OCI-M2 (cell line): ENCODE data around the gene CNKSR3.

Experiments used
- DNase-seq: peaks from one replicate; lab custom pipeline; 2025; ENCODE audit not compliant: unreplicated experiment; lab: John Stamatoyannopoulos, UW

CNKSR3 gene

GRCh38 chr6:154388803-154389202, 121.7 kb downstream of the CNKSR3 start:
- DNase-seq = no peak

- DNase-seq = no peak
These were observed 123.4 kb downstream of the CNKSR3 start for GRCh38 chr6:154386848-154387717.

DNA sequence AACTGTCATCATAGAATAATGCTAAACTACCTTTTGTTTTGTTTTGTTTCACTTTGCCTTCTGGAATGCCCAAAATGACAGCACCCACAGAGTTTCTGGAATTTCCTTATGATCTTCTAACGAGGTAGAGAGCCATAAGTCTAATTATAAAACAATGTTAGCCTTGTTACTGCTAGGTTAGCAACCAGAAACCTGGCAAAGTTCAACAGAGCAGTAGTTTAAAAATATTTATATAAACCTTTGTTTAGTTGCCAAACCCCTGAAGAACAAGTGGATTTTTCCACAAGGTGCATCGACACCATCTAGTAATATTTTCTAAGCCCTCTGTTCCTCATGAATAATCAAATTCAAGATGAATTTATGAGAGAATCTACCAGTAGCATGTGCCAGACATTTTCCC, 126.3 kb downstream of the CNKSR3 start:
- no peak for DNase-seq

- no peak for DNase-seq
These were observed 127.2 kb downstream of the CNKSR3 start for GRCh38 chr6:154383273-154383672.

GRCh38 chr6:154382740-154383139, 127.7 kb downstream of the CNKSR3 start:
- no peak for DNase-seq

DNA sequence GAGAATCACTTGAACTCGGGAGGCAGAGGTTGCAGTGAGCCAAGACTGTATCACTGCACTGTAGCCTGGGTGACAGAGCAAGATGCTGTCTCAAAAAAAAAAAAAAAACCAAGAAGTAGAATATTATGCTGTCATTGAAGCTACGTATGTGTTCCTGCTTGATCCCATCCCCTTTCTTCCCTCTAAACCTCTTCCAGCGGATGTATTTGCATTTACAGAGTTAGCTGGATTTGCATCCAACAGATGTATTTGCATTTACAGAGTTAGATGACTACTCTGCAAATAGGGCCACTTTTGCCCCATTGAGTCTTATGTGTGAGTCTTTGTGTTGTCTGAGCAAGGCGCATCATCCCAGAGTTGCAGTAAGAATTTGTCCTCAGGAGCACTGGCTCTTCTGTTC, 128.9 kb downstream of the CNKSR3 start:
- no peak for DNase-seq

- no peak for DNase-seq
These were observed 129.7 kb downstream of the CNKSR3 start for GRCh38 chr6:154380741-154381140.

DNA sequence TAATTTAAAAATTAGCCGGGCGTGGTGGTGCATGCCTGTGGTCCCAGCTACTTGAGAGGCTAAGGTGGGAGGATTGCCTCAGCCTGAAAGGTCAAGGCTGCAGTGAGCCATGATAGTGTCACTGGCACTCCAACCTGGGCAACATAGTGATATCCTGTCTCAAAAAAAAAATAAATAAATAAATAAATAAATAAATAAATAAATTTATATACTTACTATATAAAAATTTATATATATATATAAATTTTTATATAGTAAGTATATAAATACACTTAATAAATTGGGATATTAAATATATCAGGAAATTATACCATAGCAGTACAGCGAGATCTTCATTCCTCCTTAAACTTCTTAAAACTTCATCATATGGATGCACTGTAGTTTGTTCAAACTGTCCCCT, 130.9 kb downstream of the CNKSR3 start:
- DNase-seq = no peak

DNA sequence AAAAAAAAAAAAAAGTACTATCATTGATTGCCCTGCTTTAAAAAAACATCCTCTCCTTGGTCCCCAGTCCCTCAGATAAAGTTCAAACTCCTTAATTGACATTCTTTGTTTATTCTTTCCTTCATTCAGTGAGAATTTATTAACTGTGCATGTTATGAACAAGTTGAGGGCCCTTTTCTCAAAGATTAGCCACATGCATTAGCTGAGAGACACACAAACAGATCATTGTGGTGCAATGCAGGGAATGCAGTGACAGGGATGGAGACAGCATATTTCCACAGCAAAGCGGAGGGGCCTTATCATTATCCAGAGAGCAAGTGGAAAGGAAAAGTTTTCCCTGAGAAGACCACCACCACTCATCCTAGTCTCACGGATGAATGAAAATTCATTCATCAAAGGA, 132.0 kb downstream of the CNKSR3 start:
- no peak for DNase-seq

- DNase-seq = no peak
These were observed 132.8 kb downstream of the CNKSR3 start for GRCh38 chr6:154377726-154378125.

DNA sequence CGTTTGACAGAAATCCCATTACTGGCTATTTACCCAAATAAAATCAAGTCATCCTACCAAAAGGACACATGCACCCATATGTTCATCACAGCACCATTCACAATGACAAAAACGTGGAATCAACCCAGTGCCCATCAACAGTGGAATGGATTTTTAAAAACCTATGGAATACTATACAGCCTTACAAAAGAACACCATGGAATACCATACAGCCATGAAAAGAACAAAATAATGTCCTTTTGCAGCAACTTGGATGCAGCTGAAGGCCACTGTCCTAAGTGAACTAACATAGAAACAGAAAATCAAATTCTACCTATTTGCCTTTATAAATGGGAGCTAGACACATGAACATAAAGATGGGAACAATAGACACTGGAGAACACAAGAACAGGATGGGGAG, 136.5 kb downstream of the CNKSR3 start:
- no peak for DNase-seq

- DNase-seq = no peak
These were observed 139.2 kb downstream of the CNKSR3 start for GRCh38 chr6:154371281-154371680.

DNA sequence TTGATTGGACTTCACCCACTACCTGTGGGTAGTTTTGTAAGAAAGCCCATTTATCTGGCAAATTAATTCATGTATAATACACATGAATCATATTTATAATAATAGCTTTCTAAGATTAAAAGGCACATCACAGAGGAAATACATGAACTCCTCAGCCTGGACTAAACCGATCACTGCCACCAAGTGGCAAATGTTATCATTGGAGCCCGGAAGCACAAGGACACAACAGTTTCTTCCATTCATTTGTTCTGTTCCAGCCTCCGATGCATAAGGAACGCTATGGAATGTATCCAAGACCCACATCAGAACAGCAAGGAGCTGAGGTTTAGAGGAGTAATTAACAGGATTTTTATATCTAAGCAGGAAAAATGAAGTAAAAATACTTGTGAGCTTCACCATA, 139.9 kb downstream of the CNKSR3 start:
- no peak for DNase-seq

DNA sequence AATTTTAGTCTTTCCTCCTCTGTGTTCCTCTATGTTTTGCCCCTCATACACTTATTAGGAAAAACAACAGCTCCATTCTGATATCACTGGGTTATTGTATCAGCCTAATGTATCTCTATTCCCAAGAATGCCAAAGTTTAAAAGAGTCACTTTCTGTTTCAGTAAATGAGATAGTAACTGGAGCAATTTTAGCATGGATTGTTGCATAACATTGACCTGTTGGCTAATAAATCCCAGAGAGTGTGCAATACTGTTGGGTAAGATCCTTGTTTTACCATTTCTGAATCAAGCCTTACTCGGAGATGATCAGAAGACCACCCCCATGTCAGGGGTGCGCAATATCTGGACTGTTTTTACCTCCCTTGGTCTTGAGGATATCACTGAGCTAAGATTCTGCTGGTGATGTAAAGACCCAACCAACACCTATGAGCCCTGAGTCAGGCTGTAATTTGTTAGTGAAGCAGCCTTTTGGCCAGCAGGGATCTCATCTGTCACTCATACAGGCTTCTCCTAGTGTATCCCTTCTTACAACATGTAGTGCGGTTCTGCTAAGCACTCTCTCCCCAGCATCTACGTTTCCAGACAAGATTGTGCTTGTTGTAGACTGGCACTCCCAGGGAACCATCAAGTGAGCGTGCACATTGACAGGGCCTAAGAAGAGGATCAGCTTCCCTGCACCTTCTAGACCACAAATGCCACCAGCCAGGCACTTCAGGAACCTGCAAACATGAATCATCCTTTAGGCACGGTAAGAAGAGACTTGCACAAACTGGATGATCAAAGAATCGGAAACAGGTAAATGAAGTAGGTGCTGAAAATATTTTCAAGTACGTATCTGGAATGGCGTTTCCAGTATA, 142.4 kb downstream of the CNKSR3 start:
- no peak for DNase-seq

DNA sequence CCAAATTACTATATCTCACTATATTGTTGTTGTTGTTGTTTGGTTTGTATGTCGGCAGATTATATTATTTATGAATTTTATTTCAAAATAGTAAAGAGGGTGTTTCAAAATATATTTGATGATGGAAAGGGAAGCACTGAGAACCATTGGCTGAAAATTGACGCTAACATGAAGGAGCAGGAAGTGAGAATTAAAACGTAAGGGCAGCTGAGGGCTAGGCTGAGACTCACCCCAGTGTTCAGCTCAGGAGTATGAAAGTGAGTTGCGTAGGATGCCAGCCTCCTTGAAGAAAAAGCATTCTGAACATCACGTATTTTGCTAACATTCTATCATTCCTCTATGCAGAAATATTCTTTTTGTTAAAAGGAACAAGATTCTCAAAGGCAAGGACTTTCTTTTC, 143.1 kb downstream of the CNKSR3 start:
- no peak for DNase-seq

- no peak for DNase-seq
These were observed 146.7 kb downstream of the CNKSR3 start for GRCh38 chr6:154363821-154364220.

DNA sequence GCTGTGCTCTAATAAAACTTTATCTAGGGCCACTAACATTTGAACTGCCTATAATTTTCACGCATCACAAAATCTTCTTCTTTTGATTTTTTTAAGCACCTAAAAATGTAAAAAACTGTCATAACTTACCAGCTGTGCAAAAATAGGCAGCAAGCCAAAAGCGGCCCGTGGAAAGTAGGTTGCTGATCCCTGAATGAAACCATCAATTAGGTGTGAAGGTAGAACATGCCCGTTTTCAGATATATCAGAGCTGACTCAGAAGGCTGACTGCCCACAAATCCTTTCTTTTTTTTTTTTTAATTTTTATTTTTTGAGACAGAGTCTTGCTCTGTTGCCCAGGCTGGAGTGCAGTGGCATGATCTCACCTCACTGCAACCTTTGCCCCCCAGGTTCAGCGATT, 149.0 kb downstream of the CNKSR3 start:
- no peak for DNase-seq

- no peak for DNase-seq
These were observed 150.0 kb downstream of the CNKSR3 start for GRCh38 chr6:154360476-154360875.

GRCh38 chr6:154359679-154360078, 150.8 kb downstream of the CNKSR3 start:
- no peak for DNase-seq

GRCh38 chr6:154359161-154359574, 151.3 kb downstream of the CNKSR3 start:
- no peak for DNase-seq

- DNase-seq = no peak
These were observed 152.4 kb downstream of the CNKSR3 start for GRCh38 chr6:154358019-154358545.

DNA sequence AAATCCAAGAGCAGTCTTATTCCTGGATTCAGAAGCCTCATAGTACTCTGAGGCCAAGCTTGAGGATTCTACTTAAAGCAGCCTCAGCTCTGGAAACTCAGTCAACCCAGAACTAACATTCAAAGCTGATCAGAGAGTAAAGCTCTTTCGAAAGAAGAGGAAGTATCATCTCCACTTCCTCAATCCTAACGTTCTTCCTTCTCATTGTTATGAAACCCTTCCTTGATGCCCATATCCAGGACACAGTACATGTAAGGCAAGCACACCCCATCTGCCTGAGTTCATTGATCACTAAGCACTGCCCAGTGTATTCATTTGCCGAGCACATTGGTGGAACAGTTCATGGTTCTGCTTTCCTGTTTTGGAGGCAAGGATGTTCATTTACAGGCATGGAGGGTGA, 153.8 kb downstream of the CNKSR3 start, which contains the start of gene IPCEF1:
Gene IPCEF1 (minus strand): TSS at position 114 of the 400 bp plus-strand sequence. CDS start 90,856 bp downstream, outside the sequence.
- DNase-seq = no peak
